Rectal smooth muscle tissue (tissue), 1 donor: ENCODE data around the gene OSBPL6.
"Not testable (repeated sequence)": the region's sequence is repeated elsewhere in the genome, so short reads cannot be mapped to it uniquely, and the experiment has no call there.

Source experiments
- H3K27ac ChIP-seq: one replicate; pipeline ENCODE4 v1.7.0; 2013; ENCODE audit warnings: low read depth, low read length, inconsistent platforms
- H3K27me3 ChIP-seq: one replicate; pipeline ENCODE4 v1.7.0; 2013; ENCODE audit warnings: low read length; ENCODE audit not compliant: control insufficient read depth, insufficient read depth
- H3K36me3 ChIP-seq: one replicate; pipeline ENCODE4 v1.7.0; 2013; ENCODE audit warnings: low read length; ENCODE audit not compliant: control insufficient read depth, insufficient read depth
- H3K4me1 ChIP-seq: one replicate; pipeline ENCODE4 v1.7.0; 2013; ENCODE audit warnings: low read length; ENCODE audit not compliant: control insufficient read depth, insufficient read depth
- H3K4me3 ChIP-seq: one replicate; pipeline ENCODE4 v1.7.0; 2013; ENCODE audit warnings: low read length
- H3K9ac ChIP-seq: one replicate; pipeline ENCODE4 v1.7.0; 2013; ENCODE audit warnings: low read length

Gene OSBPL6

GRCh38 chr2:178413472-178414265 lies 219.4 kb downstream of the OSBPL6 start:
- H3K27ac ChIP-seq = peak overlapping the region; percentile 91
- no peaks in the 10 kb centered on the region for H3K36me3 ChIP-seq

GRCh38 chr2:178414266-178415247 lies 220.2 kb downstream of the OSBPL6 start:
- Histone ChIP-seq H3K27ac (peak overlapping the region; percentile 91), H3K9ac (no peak overlapping the region), H3K27me3 (no peaks in the 10 kb centered on the region), H3K36me3 (no peaks in the 10 kb centered on the region), H3K4me1 (no peaks in the 10 kb centered on the region), H3K4me3 (peak overlapping the region; percentile 72)

More at GRCh38 chr2:178413472-178414265, 219.4 kb downstream of the OSBPL6 start:
- H3K9ac ChIP-seq = peak overlapping the region; percentile 34
- no peaks in the 10 kb centered on the region for H3K27me3 ChIP-seq
- H3K4me3 ChIP-seq = peak overlapping the region; percentile 72
- no peaks in the 10 kb centered on the region for H3K4me1 ChIP-seq

- no peak overlapping the region for H3K4me3 ChIP-seq
- no peak overlapping the region for H3K9ac ChIP-seq
Observed at GRCh38 chr2:178415979-178416378, 221.7 kb downstream of the OSBPL6 start.

GRCh38 chr2:178417916-178418315 lies 223.6 kb downstream of the OSBPL6 start:
- H3K9ac ChIP-seq = no peak overlapping the region
- no peak overlapping the region for H3K27ac ChIP-seq
- no peaks in the 10 kb centered on the region for H3K4me1 ChIP-seq
- no peaks in the 10 kb centered on the region for H3K36me3 ChIP-seq
- H3K27me3 ChIP-seq = no peaks in the 10 kb centered on the region
- H3K4me3 ChIP-seq = no peak overlapping the region

More at GRCh38 chr2:178415979-178416378, 221.7 kb downstream of the OSBPL6 start:
- Histone ChIP-seq H3K27ac (no peak overlapping the region), H3K27me3 (no peaks in the 10 kb centered on the region), H3K4me1 (no peaks in the 10 kb centered on the region), H3K36me3 (no peaks in the 10 kb centered on the region)

GRCh38 chr2:178418426-178418825 lies 224.1 kb downstream of the OSBPL6 start:
- no peak overlapping the region for H3K4me3 ChIP-seq
- H3K36me3 ChIP-seq = no peaks in the 10 kb centered on the region
- no peaks in the 10 kb centered on the region for H3K27me3 ChIP-seq
- no peak overlapping the region for H3K9ac ChIP-seq
- H3K4me1 ChIP-seq = no peaks in the 10 kb centered on the region
- no peak overlapping the region for H3K27ac ChIP-seq

GRCh38 chr2:178419123-178419522 lies 224.8 kb downstream of the OSBPL6 start:
- Histone ChIP-seq H3K27ac (no peak overlapping the region), H3K36me3 (no peaks in the 10 kb centered on the region), H3K4me1 (no peaks in the 10 kb centered on the region), H3K9ac (no peak overlapping the region), H3K27me3 (no peaks in the 10 kb centered on the region), H3K4me3 (no peak overlapping the region)

- Histone ChIP-seq H3K9ac (no peak overlapping the region), H3K27ac (no peak overlapping the region), H3K36me3 (no peaks in the 10 kb centered on the region), H3K27me3 (no peaks in the 10 kb centered on the region), H3K4me1 (no peaks in the 10 kb centered on the region), H3K4me3 (no peak overlapping the region)
Observed at GRCh38 chr2:178420463-178420999, 226.2 kb downstream of the OSBPL6 start.

- Histone ChIP-seq H3K9ac (no peak overlapping the region), H3K4me3 (no peak overlapping the region)
Observed at GRCh38 chr2:178422097-178422496, 227.8 kb downstream of the OSBPL6 start.

GRCh38 chr2:178423746-178424145 lies 229.4 kb downstream of the OSBPL6 start:
- H3K9ac ChIP-seq, H3K4me1 ChIP-seq, H3K4me3 ChIP-seq, H3K27ac ChIP-seq, H3K36me3 ChIP-seq, H3K27me3 ChIP-seq: not testable (repeated sequence)

More at GRCh38 chr2:178422097-178422496, 227.8 kb downstream of the OSBPL6 start:
- Histone ChIP-seq H3K36me3 (peaks cover 3% of the 10 kb centered on the region), H3K27ac (no peak overlapping the region), H3K4me1 (no peaks in the 10 kb centered on the region), H3K27me3 (no peaks in the 10 kb centered on the region)

GRCh38 chr2:178425255-178425827 lies 231.0 kb downstream of the OSBPL6 start:
- Histone ChIP-seq H3K9ac (no peak overlapping the region), H3K36me3 (peaks cover 3% of the 10 kb centered on the region), H3K4me3 (no peak overlapping the region), H3K27ac (no peak overlapping the region), H3K4me1 (no peaks in the 10 kb centered on the region), H3K27me3 (no peaks in the 10 kb centered on the region)

GRCh38 chr2:178426388-178426787 lies 232.1 kb downstream of the OSBPL6 start:
- H3K27ac ChIP-seq = no peak overlapping the region
- peaks cover 3% of the 10 kb centered on the region for H3K36me3 ChIP-seq
- no peaks in the 10 kb centered on the region for H3K27me3 ChIP-seq
- H3K4me3 ChIP-seq = no peak overlapping the region
- no peaks in the 10 kb centered on the region for H3K4me1 ChIP-seq
- H3K9ac ChIP-seq = no peak overlapping the region

- Histone ChIP-seq H3K9ac (no peak overlapping the region), H3K27ac (no peak overlapping the region), H3K27me3 (no peaks in the 10 kb centered on the region), H3K4me1 (no peaks in the 10 kb centered on the region), H3K36me3 (peaks cover 6% of the 10 kb centered on the region), H3K4me3 (no peak overlapping the region)
Observed at GRCh38 chr2:178427458-178427857, 233.1 kb downstream of the OSBPL6 start.
